IMR-90 (cell line): ENCODE results near the gene THOP1. TPM values are rescaled to one million over a fixed set of nuclear protein-coding genes. Genes with fewer than 3 reads are reported as not detected.

Experiments
- ATAC-seq: fragments of 200-7000 bp; cut with Tn5 transposase; 2 replicates; pipeline ENCODE4 v1.9.1; 2020; ENCODE audit warnings: low read depth, mild to moderate bottlenecking, moderate library complexity
- BruUV-seq: library from RNA; stranded (reverse); fragments of 400-500 nt; replicated peaks from 2 replicates; lab custom pipeline; 2021; lab: Mats Ljungman, UMichigan
- CTCF ChIA-PET: fragments of 300-600 bp; formaldehyde crosslinking; extraction: SDS; loops from one replicate; lab custom pipeline; 2021; ENCODE audit warnings: antibody characterized with exemption; lab: Yijun Ruan, JAX
- POLR2A ChIA-PET: fragments of 300-600 bp; sonication (Branson Sonifier 250); formaldehyde crosslinking; loops from one replicate; lab custom pipeline; 2022; ENCODE audit warnings: antibody characterized with exemption; ENCODE audit not compliant: unreplicated experiment; lab: Charles Lee
- DNase-seq: peaks from one replicate; pipeline ENCODE4 v3.0.0; 2013
- H2AFZ ChIP-seq: replicated peaks from 2 replicates; pipeline ENCODE3; 2013; ENCODE audit warnings: low read length, mild to moderate bottlenecking; ENCODE audit not compliant: poor library complexity
- H2AK5ac ChIP-seq: 2 replicates; pipeline ENCODE4 v1.6.1; 2013; ENCODE audit warnings: low read depth, low read length, inconsistent platforms
- H2AK9ac ChIP-seq: replicated peaks from 2 replicates; pipeline ENCODE3; 2013; ENCODE audit warnings: mild to moderate bottlenecking, low read depth, low read length, moderate library complexity; ENCODE audit not compliant: poor library complexity
- H2BK120ac ChIP-seq: 2 replicates; pipeline ENCODE4 v1.6.1; 2013; ENCODE audit warnings: low read depth, low read length, inconsistent platforms
- H2BK15ac ChIP-seq: 3 replicates; pipeline ENCODE4 v1.6.1; 2013; ENCODE audit warnings: low read depth, low read length, inconsistent platforms
- H2BK20ac ChIP-seq: 2 replicates; pipeline ENCODE4 v1.6.1; 2013; ENCODE audit warnings: low read depth, mild to moderate bottlenecking, inconsistent platforms, low read length, moderate library complexity
- H2BK5ac ChIP-seq: 2 replicates; pipeline ENCODE4 v1.6.1; 2013; ENCODE audit warnings: mild to moderate bottlenecking, low read depth, low read length, inconsistent platforms; ENCODE audit not compliant: poor library complexity, severe bottlenecking
- H3K14ac ChIP-seq: replicated peaks from 2 replicates; pipeline ENCODE4 v1.6.1; 2013; ENCODE audit warnings: low read depth, low read length, inconsistent platforms
- H3K18ac ChIP-seq: 2 replicates; pipeline ENCODE4 v1.6.1; 2013; ENCODE audit warnings: low read depth, low read length, control low read depth
- H3K23ac ChIP-seq: 2 replicates; pipeline ENCODE4 v1.6.1; 2013; ENCODE audit warnings: low read depth, low read length, inconsistent platforms
- H3K27ac ChIP-seq: 2 replicates; pipeline ENCODE4 v1.5.1; 2013; ENCODE audit warnings: mild to moderate bottlenecking, control low read depth, low read length; ENCODE audit not compliant: insufficient read depth
- H3K27me3 ChIP-seq: 2 replicates; pipeline ENCODE4 v1.6.1; 2013; ENCODE audit warnings: low read length; ENCODE audit not compliant: control insufficient read depth, insufficient read depth
- H3K36me3 ChIP-seq: 2 replicates; pipeline ENCODE4 v1.6.1; 2013; ENCODE audit warnings: low read length, mixed read lengths; ENCODE audit not compliant: control insufficient read depth, insufficient read depth
- H3K4ac ChIP-seq: 2 replicates; pipeline ENCODE4 v1.6.1; 2013; ENCODE audit warnings: low read depth, low read length, inconsistent platforms
- H3K4me1 ChIP-seq: 2 replicates; pipeline ENCODE4 v1.6.1; 2013; ENCODE audit warnings: low read length, mixed read lengths; ENCODE audit not compliant: control insufficient read depth, insufficient read depth
- H3K4me2 ChIP-seq: 2 replicates; pipeline ENCODE4 v1.6.1; 2013; ENCODE audit warnings: low read depth, mild to moderate bottlenecking, control low read depth, low read length, moderate library complexity
- H3K4me3 ChIP-seq: 2 replicates; pipeline ENCODE4 v1.5.1; 2013; ENCODE audit warnings: low read depth, mild to moderate bottlenecking, control low read depth, low read length, moderate library complexity; ENCODE audit not compliant: insufficient read depth
- H3K56ac ChIP-seq: 2 replicates; pipeline ENCODE4 v1.6.1; 2013; ENCODE audit warnings: low read length, inconsistent platforms; ENCODE audit not compliant: insufficient read depth; ENCODE audit errors: extremely low read depth
- H3K79me1 ChIP-seq, 2 experiments: 2 replicates each; pipeline ENCODE4 v1.6.1; 2013; ENCODE audit warnings: low read length in 2 of 2, inconsistent platforms in 1 of 2, low read depth in 1 of 2
- H3K9ac ChIP-seq: 2 replicates; pipeline ENCODE4 v1.6.1; 2013; ENCODE audit warnings: low read depth, low read length, control low read depth
- H3K9me1 ChIP-seq: 2 replicates; pipeline ENCODE4 v1.6.1; 2013; ENCODE audit warnings: low read length, inconsistent platforms; ENCODE audit not compliant: insufficient read depth
- H3K9me3 ChIP-seq: 2 replicates; pipeline ENCODE4 v1.6.1; 2013; ENCODE audit warnings: low read length; ENCODE audit not compliant: control insufficient read depth, insufficient read depth
- H4K20me1 ChIP-seq: 2 replicates; pipeline ENCODE4 v1.6.1; 2013; ENCODE audit warnings: low read length, inconsistent platforms; ENCODE audit not compliant: insufficient read depth
- H4K5ac ChIP-seq: 2 replicates; pipeline ENCODE4 v1.6.1; 2013; ENCODE audit warnings: mild to moderate bottlenecking, low read depth, low read length, control low read depth
- H4K8ac ChIP-seq, 2 experiments: 2 replicates each; pipeline ENCODE4 v1.6.1; 2013; ENCODE audit warnings: low read depth in 2 of 2, low read length in 2 of 2, control low read depth in 1 of 2, inconsistent platforms in 1 of 2
- H4K91ac ChIP-seq: 2 replicates; pipeline ENCODE4 v1.6.1; 2013; ENCODE audit warnings: low read depth, low read length, inconsistent platforms; ENCODE audit not compliant: insufficient read depth
- CEBPB ChIP-seq: IDR thresholded peaks from 2 replicates; pipeline ENCODE4 v1.6.1; 2012; ENCODE audit warnings: low read depth, low read length, improper control_type of control experiment
- CHD1 ChIP-seq: IDR thresholded peaks from 2 replicates; pipeline ENCODE4 v1.6.1; 2012; ENCODE audit warnings: low read depth, low read length, improper control_type of control experiment
- ELK1 ChIP-seq: fragments of 150-350 bp; IDR thresholded peaks from 2 replicates; pipeline ENCODE4 v1.6.1; 2016; ENCODE audit warnings: low read depth, mild to moderate bottlenecking, low read length, moderate library complexity, borderline replicate concordance
- MXI1 ChIP-seq: IDR thresholded peaks from 2 replicates; pipeline ENCODE4 v1.6.1; 2012; ENCODE audit warnings: low read depth, mild to moderate bottlenecking, low read length, moderate library complexity, borderline replicate concordance
- NFE2L2 ChIP-seq: fragments of 150-350 bp; IDR thresholded peaks from 2 replicates; pipeline ENCODE4 v1.6.1; 2016; ENCODE audit warnings: low read depth, mild to moderate bottlenecking, low read length
- POLR2A ChIP-seq: IDR thresholded peaks from 2 replicates; pipeline ENCODE4 v1.6.1; 2012; ENCODE audit warnings: mild to moderate bottlenecking, low read depth, low read length
- RAD21 ChIP-seq: IDR thresholded peaks from 2 replicates; pipeline ENCODE4 v1.6.1; 2012; ENCODE audit warnings: low read length, improper control_type of control experiment
- RCOR1 ChIP-seq: IDR thresholded peaks from 2 replicates; pipeline ENCODE4 v1.6.1; 2012; ENCODE audit warnings: mild to moderate bottlenecking, low read length, improper control_type of control experiment; ENCODE audit not compliant: insufficient replicate concordance
- SMC3 ChIP-seq: fragments of 150-350 bp; IDR thresholded peaks from 2 replicates; pipeline ENCODE4 v1.6.1; 2016; ENCODE audit warnings: low read depth, mild to moderate bottlenecking, antibody characterized with exemption, low read length, moderate library complexity
- USF2 ChIP-seq: fragments of 150-350 bp; IDR thresholded peaks from 2 replicates; pipeline ENCODE4 v1.6.1; 2017; ENCODE audit warnings: mild to moderate bottlenecking, antibody characterized with exemption, low read length, low read depth
- WGBS, 2 experiments: methylation state at CpG; one replicate each; pipeline versions ENCODE4 v1.1.5 to v1.1.7; 2013; ENCODE audit warnings: missing lambda C conversion rate in 2 of 2; ENCODE audit not compliant: insufficient read length in 1 of 2; ENCODE audit errors: extremely low coverage in 2 of 2; 5-methylcytosine and 5-hydroxymethylcytosine counted together
- dilution Hi-C: fragments of 300-500 bp; cut with HindIII; formaldehyde crosslinking; loops from one replicate; pipeline ENCODE4 v1.14.3; 2018; ENCODE audit warnings: low sequenced_read_pairs; ENCODE audit not compliant: unreplicated experiment
- in situ Hi-C: fragments of 300-500 bp; cut with MboI; formaldehyde crosslinking; loops from 3 replicates; pipeline ENCODE4 v1.14.3; 2019; ENCODE audit warnings: low sequenced_read_pairs, inconsistent platforms, mixed read lengths
- intact Hi-C: fragments of 100-400 bp; cut with micrococcal nuclease; formaldehyde crosslinking; loops from 2 replicates; pipeline ENCODE4 v1.10.0; 2022
- polyA plus RNA-seq, 3 experiments: library from polyadenylated mRNA; depleted of rRNA; stranded (reverse); fragments of >200 nt; gene quantifications; 2 replicates each; pipeline ENCODE4 v1.2.3, GENCODE V29; 2012; ENCODE audit warnings: low replicate concordance in 1 of 3
- total RNA-seq: library from RNA; depleted of rRNA; stranded (reverse); fragments of >200 nt; gene quantifications from 2 replicates; pipeline ENCODE4 v1.2.3, GENCODE V29; 2012

Gene THOP1
- total and polyA plus RNA-seq, 2 of the 4 experiments (the other 2 are of a cell fraction) = 57.5 to 91.9 TPM

GRCh38 chr19:2803486-2804155, 18.3 kb downstream of the THOP1 start:
- Histone ChIP-seq H3K23ac (no peak overlapping the region), H3K18ac (no peak overlapping the region), H3K4me3 (no peak overlapping the region), H2BK5ac (no peak overlapping the region), H4K5ac (no peak overlapping the region), H3K4me2 (no peak overlapping the region), H3K27ac (no peak overlapping the region), H4K20me1 (peaks cover 6% of the 10 kb centered on the region; the same call in 1 of the 2 replicates), H3K14ac (no peak overlapping the region), H2AK5ac (no peak overlapping the region), H3K9ac (no peak overlapping the region), H3K4ac (no peak overlapping the region), H3K4me1 (no peaks in the 10 kb centered on the region), H4K8ac (no peak overlapping the region), H3K79me1 (peaks cover 0 to 14% of the 10 kb centered on the region in 2 experiments; a peak in 2 of 4 replicates), H3K56ac (no peak overlapping the region), H3K27me3 (no peaks in the 10 kb centered on the region), H2AK9ac (no peak overlapping the region), H3K36me3 (peaks cover 46% of the 10 kb centered on the region), H3K9me3 (no peaks in the 10 kb centered on the region), H4K91ac (no peak overlapping the region), H3K9me1 (no peaks in the 10 kb centered on the region), H2BK20ac (no peak overlapping the region), H2BK15ac (no peak overlapping the region), H2BK120ac (no peak overlapping the region), H2AFZ (no peak overlapping the region)
- in situ Hi-C loops (no loop called here), dilution Hi-C loops (no loop called here), intact Hi-C loops (no loop called here)
- no peak for ATAC-seq
- POLR2A ChIA-PET = no interaction called here
- WGBS, 2 experiments = 96% methylated on average over 20 of the region's 29 CpGs; no CpG with 5 or more reads in 1 of the 2 experiments
- no peak for DNase-seq
- BruUV-seq = no TSS peak
- TF ChIP-seq CHD1 (no peak), USF2 (no peak), MXI1 (no peak), NFE2L2 (no peak), POLR2A (no peak), RAD21 (no peak), ELK1 (no peak), RCOR1 (no peak), CEBPB (no peak), SMC3 (no peak)
- CTCF ChIA-PET = no interaction called here
